ENCODE results near the gene MASTL.
"Not testable (repeated sequence)": the region's sequence is repeated elsewhere in the genome, so short reads cannot be mapped to it uniquely, and the experiment has no call there.

MASTL gene

GRCh38 chr10:27155066-27155754 is at the start of gene MASTL:
TSS of gene MASTL (plus strand) at chr10:27155352. CDS start at chr10:27155427, 75 bp downstream.
- DNase-seq, result peak; percentile 93 to 94

- DNase-seq, result no peak
Measured at GRCh38 chr10:27108165-27108564, 47.0 kb upstream of the MASTL start.

GRCh38 chr10:27134371-27134770 is 20.8 kb upstream of the MASTL start:
- DNase-seq, result no peak

GRCh38 chr10:27138277-27138676 is 16.9 kb upstream of the MASTL start:
- DNase-seq, result no peak

GRCh38 chr10:27143686-27144085 is 11.5 kb upstream of the MASTL start:
- DNase-seq, result no peak

- DNase-seq, result no peak
Measured at GRCh38 chr10:27145937-27146336, 9.2 kb upstream of the MASTL start.

- no peak for DNase-seq
Measured at GRCh38 chr10:27147701-27148100, 7.5 kb upstream of the MASTL start.

GRCh38 chr10:27150261-27150660 is 4.9 kb upstream of the MASTL start:
- no peak for DNase-seq

- DNase-seq, result no peak
Measured at GRCh38 chr10:27152687-27153086, 2.5 kb upstream of the MASTL start.

- no peak for DNase-seq
Measured at GRCh38 chr10:27153329-27153728, 1.8 kb upstream of the MASTL start.

- DNase-seq, result peak in 1 of 2 donors; percentile 2
Measured at GRCh38 chr10:27153845-27154193, 1.3 kb upstream of the MASTL start.

- not testable (repeated sequence) for DNase-seq
Measured at GRCh38 chr10:27156566-27156965, 1.4 kb downstream of the MASTL start.

GRCh38 chr10:27157150-27157549 is 2.0 kb downstream of the MASTL start:
- no peak for DNase-seq

- DNase-seq, result no peak
Measured at GRCh38 chr10:27158421-27158820, 3.3 kb downstream of the MASTL start.

- no peak for DNase-seq
Measured at GRCh38 chr10:27169849-27170248, 14.7 kb downstream of the MASTL start.

GRCh38 chr10:27188259-27188658 is 33.1 kb downstream of the MASTL start:
- DNase-seq, result no peak

- no peak for DNase-seq
Measured at GRCh38 chr10:27188897-27189296, 33.7 kb downstream of the MASTL start.

- no peak for DNase-seq
Measured at GRCh38 chr10:27190508-27190907, 35.4 kb downstream of the MASTL start.

GRCh38 chr10:27192284-27192683 is 37.1 kb downstream of the MASTL start:
- DNase-seq, result no peak

GRCh38 chr10:27197980-27198620 is 42.9 kb downstream of the MASTL start:
- no peak for DNase-seq

GRCh38 chr10:27203806-27204205 is 48.7 kb downstream of the MASTL start:
- no peak for DNase-seq

GRCh38 chr10:27207350-27207749 is 52.2 kb downstream of the MASTL start:
- no peak for DNase-seq

GRCh38 chr10:27223964-27224363 is 68.8 kb downstream of the MASTL start:
- DNase-seq, result peak; percentile 24 to 35

GRCh38 chr10:27225011-27225590 is 69.9 kb downstream of the MASTL start:
- no peak for DNase-seq

All from stimulated activated CD4-positive, alpha-beta T cell treated with anti-CD3 and anti-CD28 coated beads, Interleukin-2, amount 100 ng/mL, for 48 hours (primary cell).